ENCODE results near the gene TBC1D16. TPM values are rescaled to one million over a fixed set of nuclear protein-coding genes. Genes with fewer than 3 reads are reported as not detected.

TBC1D16 gene
- total RNA-seq, 6 experiments from 2014 or later, result 15.1 to 25.5 (median 17.9) TPM

- Mint-ChIP-seq H3K4me3 (no peak overlapping the region), H3K4me1 (ENCODE audit: low read depth) (peaks cover 5% of the 10 kb centered on the region; the same call in 1 of the 2 replicates), H3K27ac (no peak overlapping the region), H3K36me3 (ENCODE audit: low read depth) (no peaks in the 10 kb centered on the region), H3K9me3 (no peaks in the 10 kb centered on the region), H3K27me3 (ENCODE audit: insufficient read depth) (no peaks in the 10 kb centered on the region; the same call in 1 of the 2 replicates)
- no peak for TF ChIP-seq CTCF (IDR thresholded peaks at IDR 0.05)
- no peak for DNase-seq
Observed at GRCh38 chr17:79981661-79982101, 54.0 kb downstream of the TBC1D16 start.

DNA sequence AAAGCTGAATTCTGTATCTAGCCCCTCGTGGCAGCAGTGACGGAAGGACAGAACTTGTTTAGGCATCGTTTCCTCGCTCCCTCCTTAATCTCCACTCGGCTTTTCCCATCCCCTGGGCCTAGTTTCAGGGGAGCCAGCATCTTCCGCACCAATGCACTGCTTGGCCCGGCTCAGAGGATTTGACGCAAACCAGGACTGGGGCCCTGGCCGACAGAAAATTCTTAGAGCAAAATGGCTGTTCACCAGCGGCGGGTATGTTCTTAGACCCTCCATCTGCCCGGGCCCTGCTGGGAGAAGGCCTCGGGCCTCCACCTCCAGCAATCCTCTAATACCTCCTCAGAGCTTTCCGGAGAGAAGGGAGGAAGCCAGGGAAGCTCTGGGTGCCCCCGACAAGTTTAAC is 54.6 kb downstream of the TBC1D16 start:
- Mint-ChIP-seq H3K9me3 (no peaks in the 10 kb centered on the region), H3K4me1 (ENCODE audit: low read depth) (peaks cover 5% of the 10 kb centered on the region; the same call in 1 of the 2 replicates), H3K27ac (no peak overlapping the region), H3K27me3 (ENCODE audit: insufficient read depth) (no peaks in the 10 kb centered on the region; the same call in 1 of the 2 replicates), H3K4me3 (no peak overlapping the region), H3K36me3 (ENCODE audit: low read depth) (no peaks in the 10 kb centered on the region)
- TF ChIP-seq CTCF (IDR thresholded peaks at IDR 0.05), result no peak
- no peak for DNase-seq

DNA sequence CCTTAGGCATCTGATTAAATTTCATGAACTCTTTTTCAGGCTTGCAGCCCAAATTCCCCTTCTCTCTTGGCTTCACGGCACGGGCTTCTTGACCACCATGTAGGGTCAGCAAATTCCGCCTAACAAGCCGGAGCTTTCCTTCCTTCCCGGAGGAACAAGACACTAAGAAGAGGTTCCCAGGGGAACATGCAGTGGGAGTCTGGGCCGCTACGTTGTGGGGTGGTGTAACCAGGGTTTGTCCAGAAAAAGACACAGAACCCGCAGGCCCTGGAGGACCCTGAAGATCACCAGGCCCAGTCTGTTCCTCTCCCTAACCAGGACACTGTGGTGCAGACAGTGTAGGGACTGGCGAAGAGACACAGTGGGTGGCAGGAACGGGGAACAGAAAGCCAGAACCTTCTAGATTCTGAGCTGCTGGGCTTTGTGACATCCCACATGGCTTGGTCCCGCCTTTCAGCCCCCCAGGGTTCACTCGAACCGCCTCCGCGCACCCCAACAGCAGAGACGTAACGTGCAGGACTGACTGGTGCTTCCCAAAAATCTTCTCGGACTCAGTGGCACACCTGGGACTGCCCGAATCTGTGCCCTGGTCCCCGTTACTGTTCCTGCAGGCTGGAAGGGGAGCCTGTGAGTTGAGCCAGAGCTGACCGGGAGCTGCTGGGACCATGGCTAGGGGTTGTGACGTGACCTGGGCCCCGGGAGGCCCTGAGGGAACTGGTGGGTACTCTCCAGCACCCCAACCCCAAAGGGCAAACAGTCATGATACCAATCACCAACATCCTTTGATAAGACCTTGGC is 55.2 kb downstream of the TBC1D16 start:
- no peaks in the 10 kb centered on the region for H3K36me3 Mint-ChIP-seq (ENCODE audit: low read depth)
- H3K27me3 Mint-ChIP-seq (ENCODE audit: insufficient read depth), result no peaks in the 10 kb centered on the region; the same call in 1 of the 2 replicates
- peaks cover 5% of the 10 kb centered on the region; the same call in 1 of the 2 replicates for H3K4me1 Mint-ChIP-seq (ENCODE audit: low read depth)
- TF ChIP-seq CTCF (IDR thresholded peaks at IDR 0.05), result no peak
- DNase-seq, result no peak
- H3K27ac Mint-ChIP-seq, result no peak overlapping the region
- H3K9me3 Mint-ChIP-seq, result no peaks in the 10 kb centered on the region
- H3K4me3 Mint-ChIP-seq, result no peak overlapping the region

DNA sequence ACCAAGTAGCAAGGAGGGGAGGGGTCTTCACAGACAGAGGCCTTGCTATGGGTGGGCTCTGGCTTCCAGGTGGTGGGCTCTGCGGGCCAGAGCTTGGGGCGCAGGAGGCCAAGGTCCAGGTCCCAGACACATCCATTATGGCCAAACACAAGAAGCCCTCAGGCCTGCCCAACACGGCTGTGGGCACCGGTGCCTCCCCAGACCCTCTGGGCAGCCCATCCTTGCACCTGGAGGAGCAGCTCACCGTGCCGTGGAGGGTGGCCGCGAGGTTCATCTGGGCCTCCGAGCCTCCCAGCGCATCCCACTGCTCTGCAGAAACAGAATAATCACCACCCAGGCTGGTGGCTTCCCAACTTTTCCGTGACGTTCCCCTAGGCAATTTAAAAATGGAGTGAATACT is 55.9 kb downstream of the TBC1D16 start:
- no peak for DNase-seq
- Mint-ChIP-seq H3K36me3 (ENCODE audit: low read depth) (no peaks in the 10 kb centered on the region), H3K27me3 (ENCODE audit: insufficient read depth) (no peaks in the 10 kb centered on the region; the same call in 1 of the 2 replicates), H3K4me3 (no peak overlapping the region), H3K9me3 (no peaks in the 10 kb centered on the region), H3K27ac (no peak overlapping the region), H3K4me1 (ENCODE audit: low read depth) (peaks cover 5% of the 10 kb centered on the region; the same call in 1 of the 2 replicates)
- TF ChIP-seq CTCF (IDR thresholded peaks at IDR 0.05), result no peak

- H3K27ac Mint-ChIP-seq, result no peak overlapping the region
- DNase-seq, result no peak
Observed at GRCh38 chr17:79979221-79979741, 56.4 kb downstream of the TBC1D16 start.

More at GRCh38 chr17:79979221-79979741, 56.4 kb downstream of the TBC1D16 start:
- no peaks in the 10 kb centered on the region for H3K9me3 Mint-ChIP-seq
- H3K4me1 Mint-ChIP-seq (ENCODE audit: low read depth), result peaks cover 5% of the 10 kb centered on the region; the same call in 1 of the 2 replicates
- H3K36me3 Mint-ChIP-seq (ENCODE audit: low read depth), result no peaks in the 10 kb centered on the region
- H3K27me3 Mint-ChIP-seq (ENCODE audit: insufficient read depth), result no peaks in the 10 kb centered on the region; the same call in 1 of the 2 replicates
- H3K4me3 Mint-ChIP-seq, result no peak overlapping the region
- TF ChIP-seq CTCF (IDR thresholded peaks at IDR 0.05), result no peak
